GM19023 (cell line): ENCODE measurements around the gene FAM177B.
"Not testable (repeated sequence)": the region's sequence is repeated elsewhere in the genome, so short reads cannot be mapped to it uniquely, and the experiment has no call there.

Experiments
- ATAC-seq: cut with Tn5 transposase; IDR thresholded peaks from one replicate; pipeline ENCODE4 v1.9.1; 2021; ENCODE audit warnings: mild to moderate bottlenecking, moderate library complexity; ENCODE audit not compliant: unreplicated experiment

The FAM177B gene

DNA sequence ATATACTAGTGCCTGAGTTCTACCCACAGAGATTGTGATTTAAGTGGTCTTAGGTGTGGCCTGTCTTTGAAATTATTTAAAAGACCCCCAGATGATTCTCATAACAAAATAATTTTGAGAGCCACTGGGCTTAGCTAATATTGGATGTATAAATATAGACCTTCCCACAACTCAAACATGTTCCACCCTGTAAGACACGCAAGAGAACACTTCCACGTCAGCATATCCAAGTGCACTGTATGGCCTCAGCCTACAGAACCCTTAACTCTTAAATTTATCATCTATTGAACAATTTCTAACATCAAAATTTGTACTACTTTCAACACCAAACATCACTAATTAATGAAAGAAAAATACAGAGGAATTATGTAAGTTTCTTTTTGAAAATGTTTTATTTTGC lies 2.5 kb downstream of the FAM177B start:
- ATAC-seq, result no peak

- ATAC-seq, result no peak
These were observed 2.9 kb downstream of the FAM177B start for GRCh38 chr1:222739929-222740328.

- not testable (repeated sequence) for ATAC-seq
These were observed 4.8 kb downstream of the FAM177B start for GRCh38 chr1:222741630-222742457.

DNA sequence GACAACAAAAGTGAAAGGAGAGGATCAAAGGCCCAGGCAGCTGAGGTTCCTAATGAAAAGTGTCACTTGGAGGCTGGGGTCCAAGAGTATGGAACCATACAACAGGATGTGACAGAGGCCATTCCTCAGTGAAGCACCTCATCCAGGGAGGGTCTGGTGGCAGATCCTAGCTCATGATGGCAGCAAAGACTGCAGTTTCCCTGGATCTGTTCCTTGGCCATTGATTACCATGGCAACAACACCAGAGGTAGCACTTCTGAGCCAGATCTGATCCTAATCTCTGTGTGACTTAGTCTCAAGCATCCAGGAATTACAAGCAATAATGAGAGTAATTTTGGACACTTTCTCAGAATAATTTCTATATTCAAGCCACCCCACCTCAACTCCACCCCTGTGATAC lies 12.9 kb downstream of the FAM177B start:
- ATAC-seq, result no peak

DNA sequence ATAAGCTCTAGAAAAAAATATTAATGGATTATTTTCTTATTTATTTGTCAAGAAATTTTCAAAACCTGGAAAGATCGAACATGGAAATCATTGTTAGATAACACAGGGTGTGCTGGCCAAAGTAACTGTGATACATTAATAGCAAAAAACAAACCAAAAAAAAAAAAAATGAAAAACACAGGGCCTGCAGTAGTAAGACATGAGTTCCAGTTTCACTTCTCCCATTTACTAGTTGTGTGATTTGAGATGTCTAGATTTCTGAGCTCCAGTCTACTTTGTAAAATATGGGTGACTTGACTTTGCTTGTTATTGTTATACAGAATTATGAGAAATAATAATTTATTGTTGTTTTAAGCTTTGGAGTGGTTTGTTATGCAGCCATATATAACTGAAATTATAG lies 13.6 kb downstream of the FAM177B start:
- no peak for ATAC-seq

- no peak for ATAC-seq
These were observed 14.3 kb downstream of the FAM177B start for GRCh38 chr1:222751255-222751654.

DNA sequence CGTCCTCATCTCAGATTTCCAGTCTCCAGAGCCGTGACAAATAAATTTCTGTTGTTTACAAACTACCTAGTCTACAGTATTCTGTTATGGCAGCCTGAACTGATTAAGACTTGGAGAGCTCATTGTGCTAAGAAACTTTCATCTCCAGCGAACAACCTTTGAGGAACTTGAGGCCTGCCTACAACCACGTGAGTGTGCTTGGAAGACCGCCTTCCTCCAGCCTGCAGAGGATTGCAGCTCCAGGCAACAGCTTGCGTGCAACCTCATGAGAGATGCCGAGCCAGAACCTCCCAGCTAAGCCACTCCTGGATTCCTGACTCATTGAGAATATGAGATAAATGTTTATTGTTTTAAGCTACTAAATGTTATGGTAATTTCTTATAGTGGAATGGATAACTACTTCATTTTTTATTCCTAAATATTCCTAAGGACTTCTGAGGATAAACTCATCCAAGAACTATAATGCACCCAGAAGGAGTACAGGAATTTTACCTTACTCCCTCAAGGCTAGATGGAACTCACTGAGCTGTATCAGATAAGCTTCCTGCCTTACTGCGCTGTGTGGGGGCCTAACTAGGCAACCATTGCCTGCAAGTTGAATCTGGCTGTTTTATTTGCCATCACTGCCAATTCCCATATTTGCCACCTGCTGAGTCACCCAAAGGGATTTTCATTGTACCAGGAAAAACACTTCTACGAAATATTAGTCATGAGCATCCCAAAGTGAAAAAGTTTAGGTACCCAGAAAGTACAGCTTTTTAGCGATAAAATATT lies 17.6 kb downstream of the FAM177B start:
- ATAC-seq, result no peak

DNA sequence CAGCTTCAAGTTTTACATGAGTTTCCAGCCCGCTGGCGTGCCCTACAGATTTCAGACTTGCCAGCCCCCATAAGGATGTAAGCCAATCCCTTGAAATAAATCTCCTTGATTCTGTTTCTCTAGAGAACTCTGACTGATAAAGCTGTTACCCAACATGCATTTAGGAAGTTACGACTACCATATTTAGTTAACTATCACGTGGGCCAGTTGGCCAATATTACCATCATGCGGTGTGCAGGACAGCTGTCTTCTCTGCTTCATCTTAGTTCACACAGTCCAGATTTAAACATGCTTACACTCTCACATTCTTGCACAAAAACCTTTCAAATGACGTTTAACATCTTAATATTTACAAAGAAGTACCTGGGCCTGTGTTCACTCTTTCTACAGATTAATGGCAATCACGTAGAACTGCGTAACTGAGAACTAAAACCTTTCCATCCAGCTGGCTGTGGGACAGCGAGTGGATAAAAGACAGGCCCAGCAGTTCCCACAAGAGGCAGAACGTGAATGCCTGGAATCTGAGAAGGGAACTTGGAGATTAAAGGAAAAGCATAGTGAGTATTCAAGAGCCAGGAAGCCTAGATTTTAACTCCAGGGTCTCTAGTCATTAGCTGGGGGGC lies 20.8 kb downstream of the FAM177B start:
- no peak for ATAC-seq

GRCh38 chr1:222759451-222760035 lies 22.5 kb downstream of the FAM177B start:
- no peak for ATAC-seq

DNA sequence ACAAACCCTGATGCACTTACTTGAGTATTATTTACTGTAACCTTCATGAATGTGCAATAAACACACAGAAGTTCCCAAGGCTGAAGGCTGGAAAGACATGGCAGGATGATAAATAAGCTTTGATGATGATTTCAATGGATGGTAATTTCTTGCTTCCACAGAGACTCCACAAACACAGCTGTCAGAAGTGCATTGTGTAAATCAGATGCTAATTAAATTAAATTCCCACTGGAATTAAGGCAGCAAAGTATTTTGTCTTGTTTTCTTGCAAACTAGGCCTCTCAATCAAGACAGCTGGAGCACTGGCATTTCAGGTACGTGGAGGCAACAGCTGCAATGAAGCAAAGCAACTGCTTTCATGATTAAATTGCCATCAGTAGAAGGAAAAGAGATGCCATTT lies 24.1 kb downstream of the FAM177B start:
- ATAC-seq, result no peak

- not testable (repeated sequence) for ATAC-seq
These were observed 25.2 kb downstream of the FAM177B start for GRCh38 chr1:222762178-222762577.

DNA sequence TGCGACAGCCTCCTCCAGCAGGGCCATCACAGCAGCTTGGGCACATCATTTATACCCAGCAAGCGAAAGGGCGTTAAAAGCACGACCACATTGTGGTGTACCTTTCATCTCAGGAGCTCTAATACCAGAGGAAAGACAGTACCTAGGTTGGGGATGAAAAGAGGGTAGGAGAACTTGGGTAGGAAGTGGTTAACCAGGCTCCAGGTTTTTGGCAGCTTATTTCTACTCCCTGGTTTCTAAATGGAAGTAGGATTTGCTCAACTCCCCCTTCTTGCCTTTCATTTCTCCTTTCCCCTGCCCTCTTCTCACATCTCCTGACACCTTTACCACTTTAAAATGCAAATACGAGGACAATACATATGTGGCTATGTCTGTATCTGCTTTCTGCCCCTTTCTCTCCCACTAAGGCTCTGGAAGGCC lies 30.2 kb downstream of the FAM177B start:
- ATAC-seq, result no peak

DNA sequence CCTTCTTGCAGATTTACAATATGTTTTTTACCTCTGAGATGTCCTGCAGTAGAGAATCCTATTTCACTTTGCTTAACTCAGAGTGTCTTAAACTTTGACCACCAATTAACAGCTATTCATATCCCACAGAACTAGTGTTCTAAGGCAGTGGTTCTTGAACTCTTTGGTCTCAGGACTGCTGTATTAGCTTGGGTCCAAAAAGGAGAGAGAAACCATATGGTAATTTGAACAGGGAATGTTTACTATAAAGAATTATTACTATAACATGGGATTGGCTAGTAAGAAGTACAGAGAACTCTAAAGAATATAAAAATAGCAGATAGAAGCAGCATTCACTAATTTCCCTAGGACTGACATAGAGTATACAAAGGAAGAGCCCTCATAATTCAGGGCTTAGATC lies 31.6 kb downstream of the FAM177B start:
- ATAC-seq, result no peak

DNA sequence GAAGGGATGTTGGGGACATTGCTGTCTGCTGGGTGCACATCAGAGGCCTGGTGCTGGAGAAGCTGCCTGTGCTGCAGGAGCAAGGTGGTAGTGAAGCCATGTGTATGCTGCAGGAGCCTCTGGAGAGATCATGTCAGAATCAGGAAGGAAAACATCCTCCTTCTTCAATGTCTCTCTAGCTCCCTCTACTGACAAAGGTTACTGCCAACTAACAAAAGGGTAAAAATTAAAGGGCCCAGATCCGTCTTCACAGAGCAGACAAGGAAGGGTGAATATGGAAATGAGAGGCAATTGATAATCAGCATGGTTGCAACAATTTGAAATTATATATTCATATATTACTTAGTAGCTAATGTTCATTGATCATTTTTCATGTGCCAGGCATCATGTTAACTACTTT lies 32.2 kb downstream of the FAM177B start:
- no peak for ATAC-seq

DNA sequence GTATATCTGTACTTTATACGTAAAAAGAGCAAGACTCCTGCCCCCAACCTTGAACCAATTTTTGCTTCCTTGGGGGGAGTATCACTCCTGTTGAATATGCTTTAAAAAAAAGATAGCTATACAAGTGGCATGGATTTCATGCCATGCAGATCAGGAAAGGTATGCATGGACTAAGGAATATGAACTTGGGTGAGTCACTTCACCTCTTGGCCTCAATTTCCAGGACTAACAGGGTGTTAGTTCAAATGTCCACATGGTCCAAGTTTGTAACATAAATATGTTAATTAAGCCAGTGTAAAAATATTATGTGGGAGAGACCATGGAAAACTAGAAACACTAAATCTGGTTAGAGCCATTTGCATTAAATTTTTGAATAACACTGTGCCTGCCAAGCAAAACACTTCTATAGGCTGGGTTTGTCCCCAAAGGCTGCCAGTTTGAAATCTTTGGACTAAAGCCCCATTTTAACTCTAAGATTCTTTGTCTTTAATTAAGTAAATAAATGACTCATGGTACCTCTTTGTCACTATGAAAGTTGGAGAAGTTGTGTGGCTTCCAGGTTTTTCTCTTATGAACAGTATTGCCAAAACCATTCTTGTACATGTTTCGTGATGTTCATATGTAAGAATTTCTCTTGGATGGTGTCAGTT lies 33.1 kb downstream of the FAM177B start:
- ATAC-seq, result no peak

- ATAC-seq, result peak; percentile 94
These were observed 36.0 kb downstream of the FAM177B start for GRCh38 chr1:222772996-222773379.

DNA sequence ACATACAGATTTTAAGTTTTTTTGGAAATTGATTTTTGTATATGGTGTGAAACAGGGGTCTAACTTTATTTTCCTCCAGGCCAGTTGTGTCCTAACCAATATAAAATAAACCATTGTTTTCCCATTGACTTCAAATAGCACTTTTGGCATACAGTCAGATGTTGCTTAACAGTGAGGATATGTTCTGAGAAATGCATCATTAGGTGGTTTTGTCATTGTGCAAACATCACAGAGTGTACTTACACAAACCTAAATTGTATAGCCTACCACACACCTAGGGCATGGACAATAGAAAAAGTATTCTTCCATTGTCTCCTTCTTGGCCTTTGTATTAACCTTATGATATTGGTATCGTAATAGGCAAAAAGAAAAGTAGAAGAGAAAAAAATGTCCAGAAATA lies 40.5 kb downstream of the FAM177B start:
- ATAC-seq, result no peak

DNA sequence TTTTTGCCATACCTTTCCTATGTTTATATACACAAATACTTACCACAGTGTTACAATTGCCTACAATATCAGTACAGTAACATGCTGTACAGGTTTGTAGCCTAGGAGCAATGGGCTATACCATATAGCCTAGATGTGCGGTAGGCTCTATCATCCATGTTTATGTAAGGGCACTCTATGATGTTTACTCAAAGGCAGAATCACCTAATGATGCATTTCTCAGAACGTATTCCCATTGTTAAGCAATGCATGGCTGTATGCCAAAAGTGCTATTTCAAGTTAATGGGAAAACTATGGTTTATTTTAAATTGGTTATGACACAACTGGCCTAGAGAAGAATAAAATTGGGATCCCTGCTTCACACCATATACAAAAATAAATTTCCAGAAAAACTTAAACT lies 41.0 kb downstream of the FAM177B start:
- ATAC-seq, result no peak

DNA sequence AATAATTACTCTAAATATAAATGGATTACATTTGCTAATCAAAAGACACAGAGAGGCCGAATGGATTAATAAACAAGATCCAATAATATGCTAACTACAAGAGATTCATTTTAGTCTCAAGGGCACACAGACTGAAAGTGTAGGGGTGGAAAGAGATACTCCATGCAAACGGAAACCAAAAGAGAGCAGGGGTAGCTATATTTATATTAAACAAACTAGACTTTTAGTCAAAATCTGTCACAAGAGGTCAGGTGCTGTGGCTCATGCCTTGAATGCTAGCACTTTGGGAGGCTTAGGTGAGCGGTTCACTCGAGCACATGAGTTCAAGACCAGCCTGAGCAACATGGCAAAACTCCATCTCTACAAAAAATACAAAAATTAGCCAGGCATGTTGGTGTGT lies 44.2 kb downstream of the FAM177B start:
- no peak for ATAC-seq

GRCh38 chr1:222783051-222783450 lies 46.0 kb downstream of the FAM177B start:
- no peak for ATAC-seq

- no peak for ATAC-seq
These were observed 47.4 kb downstream of the FAM177B start for GRCh38 chr1:222784371-222784770.
